Heart left ventricle (tissue), 16 donors: ENCODE data around the gene CAMTA1. TPM values are rescaled to one million over a fixed set of nuclear protein-coding genes. Genes with fewer than 3 reads are reported as not detected.
A peak's percentile ranks its signal among the peaks of the same experiment; 100 is the strongest.

Experiments used
- ATAC-seq, 4 donors: fragments of 200-7000 bp; cut with Tn5 transposase; one replicate each; pipeline ENCODE4 v1.9.1; 2020 to 2022; ENCODE audit warnings: moderate library complexity in 4 of 4, mild to moderate bottlenecking in 3 of 4, moderate number of reproducible peaks in 1 of 4
- DNase-seq, 5 donors: peaks; one replicate each; pipeline ENCODE4 v3.0.0-alpha.2; 2020
- H3K27ac ChIP-seq, 12 donors: fragments of 200-600 bp; sonication (generic) in 4 of 12; one replicate each; pipeline versions ENCODE4 v1.5.0 to v1.8.0; 2016 to 2022; ENCODE audit warnings: mild to moderate bottlenecking in 2 of 12
- H3K27me3 ChIP-seq, 9 donors: fragments of 200-600 bp; sonication (generic) in 2 of 9; one replicate each; pipeline versions ENCODE4 v1.5.1 to v1.8.0; 2016 to 2022; ENCODE audit warnings: mild to moderate bottlenecking in 3 of 9
- H3K36me3 ChIP-seq, 9 donors: fragments of 200-600 bp; sonication (generic) in 2 of 9; one replicate each; pipeline versions ENCODE4 v1.5.0 to v1.8.0; 2018 to 2022; ENCODE audit warnings: mild to moderate bottlenecking in 2 of 9
- H3K4me1 ChIP-seq, 12 donors: fragments of 200-600 bp; sonication (generic) in 4 of 12; one replicate each; pipeline versions ENCODE4 v1.5.0 to v1.8.0; 2016 to 2022; ENCODE audit warnings: mild to moderate bottlenecking in 3 of 12
- H3K4me3 ChIP-seq, 12 donors: fragments of 200-600 bp; sonication (generic) in 4 of 12; one replicate each; pipeline versions ENCODE4 v1.5.0 to v1.8.0; 2017 to 2022; ENCODE audit warnings: mild to moderate bottlenecking in 9 of 12, moderate library complexity in 4 of 12
- H3K9me3 ChIP-seq, 12 donors: fragments of 200-600 bp; sonication (generic) in 4 of 12; one replicate each; pipeline versions ENCODE4 v1.5.0 to v1.8.0; 2016 to 2022; ENCODE audit warnings: mild to moderate bottlenecking in 1 of 12
- CTCF ChIP-seq, 12 donors: fragments of 200-600 bp; sonication (generic) in 4 of 12; IDR thresholded peaks; one replicate each; pipeline versions ENCODE4 v1.5.0 to v1.8.0; 2018 to 2022; ENCODE audit warnings: antibody characterized with exemption in 12 of 12, mild to moderate bottlenecking in 5 of 12
- POLR2A ChIP-seq, 2 donors: fragments of 450-650 bp; IDR thresholded peaks; one replicate each; pipeline ENCODE4 v1.6.1; 2017; ENCODE audit warnings: antibody characterized with exemption in 2 of 2, mild to moderate bottlenecking in 2 of 2, moderate library complexity in 2 of 2
- WGBS, 4 donors: extraction: QIAGEN DNeasy Blood & Tissue Kit in 2 of 4; methylation state at CpG; one replicate each; pipeline versions ENCODE4 v1.1.5 to v1.1.7; 2013 to 2018; 5-methylcytosine and 5-hydroxymethylcytosine counted together
- intact Hi-C, 10 donors: fragments of 100-400 bp; cut with DNase I; formaldehyde crosslinking; loops; one replicate each; pipeline versions ENCODE4 v1.11.1 to v1.14.2; 2022
- polyA plus RNA-seq, 2 donors: library from polyadenylated mRNA; stranded (reverse); fragments of 200-250 nt; gene quantifications; one replicate each; pipeline ENCODE4 v1.2.3, GENCODE V29; 2013
- total RNA-seq, 9 donors: library from RNA; depleted of rRNA in 2 of 9; stranded (reverse); fragments of >200 nt in 2 of 9; fragmentation: NEBNext Ultra II Directional in 3 of 9; extraction: Animal tissue kit (Norgen Biotek cat#: 25700) in 3 of 9; gene quantifications; one replicate each; pipeline versions ENCODE4 v1.1.0 to v1.2.4, GENCODE V29; 2016 to 2023
- donor health status: ischemic (EF 13 %, LVEDD 7.1; RV severe dilation, severe dysfunction).
- donor health status: healthy with polysubstance abuse.
- donor health status: DM: no; HTN: yes; CAD: no.
- donor health status: DM: no; HTN: no; CAD: no.
- donor health status: ischemic (EF 25% LVEDD 6.9; RV normal size, moderate dysfunction).
- donor health status: ischemic (EF 25% LVEDD 5.7; RV mildly dilated, moderate dysfunction).
- donor health status: healthy.
- donor health status: DM: yes; HTN: yes; CAD: no.
- donor health status: ischemic (EF 35%, LVEDD 5.7; RV mildly dilated, moderate dysfunction).
- donor health status: nonischemic (EF 11% LVEDD 7.7; RV severe dilation, severe dysfunction).
- donor health status: DM: yes; HTN: yes; CAD: no.
- donor health status: PGD.
- donor health status: ischemic (EF 29% LVEDD 5.4; RV normal size, mild dysfunction).
- donor health status: nonischemic (EF 23%, LVEDD 6.1; RV moderate dilation, normal function).

The CAMTA1 gene
- total and polyA plus RNA-seq, 11 donors = 114 to 303 (median 137) TPM

- H3K9me3 ChIP-seq = no peaks in the 10 kb centered on the region
- DNase-seq (no peak), ATAC-seq (no peak)
- no peaks in the 10 kb centered on the region for H3K27me3 ChIP-seq
- no peak overlapping the region for H3K27ac ChIP-seq
- H3K4me3 ChIP-seq = no peak overlapping the region
- intact Hi-C loops = no loop called here
- WGBS, 4 donors = 86 to 92% (median 89%) methylated on average over 4 of the region's 4 CpGs
- TF ChIP-seq CTCF (IDR thresholded peaks at IDR 0.05) (no peak), POLR2A (IDR thresholded peaks at IDR 0.05) (no peak)
- H3K36me3 ChIP-seq = no peaks in the 10 kb centered on the region
- peaks cover 2 to 13% (median 4%) of the 10 kb centered on the region in 12 donors for H3K4me1 ChIP-seq
Observed at GRCh38 chr1:7767176-7767575, 981.9 kb downstream of the CAMTA1 start.

- Histone ChIP-seq H3K4me3 (no peak overlapping the region), H3K36me3 (peaks cover 0 to 10% (median 7%) of the 10 kb centered on the region in 9 donors), H3K4me1 (peaks cover 3 to 27% (median 13%) of the 10 kb centered on the region in 12 donors), H3K27me3 (no peaks in the 10 kb centered on the region), H3K9me3 (no peaks in the 10 kb centered on the region), H3K27ac (no peak overlapping the region)
- no peak for ATAC-seq
- intact Hi-C loops = no loop called here
- TF ChIP-seq POLR2A (IDR thresholded peaks at IDR 0.05) = no peak
- no peak for TF ChIP-seq CTCF (IDR thresholded peaks at IDR 0.05)
- DNase-seq = no peak
- whole genome bisulfite sequencing, 4 donors = 66 to 71% (median 69%) methylated on average over 2 of the region's 2 CpGs
Observed at GRCh38 chr1:7768583-7768982, 983.3 kb downstream of the CAMTA1 start.

- Histone ChIP-seq H3K27ac (peak overlapping the region in 3 of 12 donors; percentile 93 to 95 (median 93)), H3K27me3 (no peaks in the 10 kb centered on the region), H3K4me3 (peak overlapping the region in 1 of 12 donors; percentile 75), H3K4me1 (peaks cover 3 to 33% (median 13%) of the 10 kb centered on the region in 12 donors), H3K9me3 (no peaks in the 10 kb centered on the region), H3K36me3 (peaks cover 0 to 22% (median 19%) of the 10 kb centered on the region in 9 donors)
- 80 to 83% (median 82%) methylated on average over 12 of the region's 12 CpGs for WGBS, 4 donors
- DNase-seq (no peak), ATAC-seq (no peak)
- intact Hi-C loops = no loop called here
- TF ChIP-seq CTCF (IDR thresholded peaks at IDR 0.05) (no peak), POLR2A (IDR thresholded peaks at IDR 0.05) (no peak)
Observed at GRCh38 chr1:7769673-7770412, 984.6 kb downstream of the CAMTA1 start.

- intact Hi-C loops = no loop called here
- WGBS, 4 donors = 7 to 12% (median 8%) methylated on average over 4 to 6 of the region's 6 CpGs
- Histone ChIP-seq H3K9me3 (no peaks in the 10 kb centered on the region), H3K4me3 (peak overlapping the region; percentile 75 to 96 (median 91)), H3K27ac (peak overlapping the region; percentile 74 to 98 (median 93)), H3K4me1 (peaks cover 3 to 33% (median 13%) of the 10 kb centered on the region in 12 donors), H3K36me3 (peaks cover 0 to 28% (median 21%) of the 10 kb centered on the region in 9 donors), H3K27me3 (no peaks in the 10 kb centered on the region)
- ATAC-seq (peak in 2 of 4 donors; percentile 47 to 57), DNase-seq (no peak)
- no peak for TF ChIP-seq CTCF (IDR thresholded peaks at IDR 0.05)
- no peak for TF ChIP-seq POLR2A (IDR thresholded peaks at IDR 0.05)
Observed at GRCh38 chr1:7770669-7770996, 985.4 kb downstream of the CAMTA1 start.
